Upper lobe of left lung (tissue), 6 donors: ENCODE measurements around the gene SCG3. TPM values are rescaled to one million over a fixed set of nuclear protein-coding genes. Genes with fewer than 3 reads are reported as not detected.
"Not testable (repeated sequence)": the region's sequence is repeated elsewhere in the genome, so short reads cannot be mapped to it uniquely, and the experiment has no call there.

Source experiments
- ATAC-seq, 2 donors: fragments of 200-7000 bp; cut with Tn5 transposase; one replicate each; pipeline ENCODE4 v1.9.1; 2022; ENCODE audit warnings: mild to moderate bottlenecking in 2 of 2, moderate library complexity in 2 of 2; ENCODE audit not compliant: low FRiP score in 2 of 2
- DNase-seq, 2 donors: peaks; one replicate each; pipeline ENCODE4 v3.0.0-alpha.2; 2019 to 2020
- H3K27ac ChIP-seq, 4 donors: fragments of 200-600 bp; sonication (generic); one replicate each; pipeline ENCODE4 v1.5.1; 2016 to 2019
- H3K27me3 ChIP-seq, 4 donors: fragments of 200-600 bp; sonication (generic); one replicate each; pipeline ENCODE4 v1.5.1; 2017 to 2019
- H3K36me3 ChIP-seq, 4 donors: fragments of 200-600 bp; sonication (generic); one replicate each; pipeline ENCODE4 v1.5.1; 2016 to 2019
- H3K4me1 ChIP-seq, 4 donors: fragments of 200-600 bp; sonication (generic); one replicate each; pipeline ENCODE4 v1.5.1; 2018 to 2019
- H3K4me3 ChIP-seq, 4 donors: fragments of 200-600 bp; sonication (generic); one replicate each; pipeline ENCODE4 v1.5.1; 2017 to 2019; ENCODE audit warnings: mild to moderate bottlenecking in 2 of 4, moderate library complexity in 1 of 4
- H3K9me3 ChIP-seq, 4 donors: fragments of 200-600 bp; sonication (generic); one replicate each; pipeline ENCODE4 v1.5.1; 2018 to 2019
- CTCF ChIP-seq, 6 experiments: fragments of 450-650 bp in 4 of 6; fragments of 200-600 bp in 2 of 6; sonication (generic) in 2 of 6; IDR thresholded peaks; one replicate each; pipeline ENCODE4 v1.5.1; 2016 to 2019; ENCODE audit warnings: antibody characterized with exemption in 6 of 6
- EP300 ChIP-seq, 4 donors: sonication (generic); formaldehyde crosslinking; IDR thresholded peaks; one replicate each; pipeline ENCODE4 v1.5.1; 2017; ENCODE audit warnings: antibody characterized with exemption in 4 of 4, control low read depth in 2 of 4
- POLR2A ChIP-seq, 4 donors: fragments of 450-650 bp; IDR thresholded peaks; one replicate each; pipeline ENCODE4 v1.5.1; 2016 to 2017; ENCODE audit warnings: antibody characterized with exemption in 4 of 4, mild to moderate bottlenecking in 2 of 4
- POLR2AphosphoS5 ChIP-seq, 2 donors: sonication (generic); formaldehyde crosslinking; IDR thresholded peaks; one replicate each; pipeline ENCODE4 v1.5.1; 2017; ENCODE audit warnings: antibody characterized with exemption in 2 of 2
- WGBS, 2 donors: methylation state at CpG; one replicate each; pipeline ENCODE4 v1.1.5; 2017 to 2018; 5-methylcytosine and 5-hydroxymethylcytosine counted together
- total RNA-seq, 6 donors: library from RNA; depleted of rRNA in 4 of 6; stranded (reverse); fragments of >200 nt in 4 of 6; gene quantifications; one replicate each; pipeline versions ENCODE4 v1.1.0 to v1.2.1, GENCODE V29; 2016 to 2021
- donor health status: DM: no; HTN: no; CAD: no; lungs with moderate emphysema.
- donor health status: DM: no; HTN: yes; CAD: no; lungs with severe emphysema.

The SCG3 gene
- total RNA-seq, 6 donors from 2014 or later = 0.14 to 0.40 (median 0.27) TPM; not detected in 2

- Histone ChIP-seq H3K27me3 (peaks cover 0 to 1% (median 0%) of the 10 kb centered on the region in 4 donors), H3K4me1 (peaks cover 0 to 6% (median 3%) of the 10 kb centered on the region in 4 donors), H3K27ac (no peak overlapping the region), H3K36me3 (no peaks in the 10 kb centered on the region), H3K4me3 (no peak overlapping the region), H3K9me3 (no peaks in the 10 kb centered on the region)
- ATAC-seq (peak in 1 of 2 donors; percentile 82), DNase-seq (peak in 1 of 2 donors; percentile 65)
- 55% methylated on average over 3 of the region's 3 CpGs for WGBS, 2 donors
- TF ChIP-seq POLR2AphosphoS5 (IDR thresholded peaks at IDR 0.05) = peak in 1 of 2 donors; percentile 22
- no peak for TF ChIP-seq CTCF (IDR thresholded peaks at IDR 0.05)
These were observed 34.2 kb upstream of the SCG3 start for GRCh38 chr15:51647128-51647562.

GRCh38 chr15:51648101-51648500 lies 33.2 kb upstream of the SCG3 start:
- not testable (repeated sequence) for H3K9me3 ChIP-seq, H3K36me3 ChIP-seq, H3K27me3 ChIP-seq, H3K27ac ChIP-seq, H3K4me1 ChIP-seq, DNase-seq, ATAC-seq, H3K4me3 ChIP-seq
- 44 to 59% methylated on average over 1 of the region's 1 CpG for WGBS, 2 donors

- H3K9me3 ChIP-seq, H3K27me3 ChIP-seq, H3K27ac ChIP-seq, H3K4me1 ChIP-seq, DNase-seq, ATAC-seq, H3K4me3 ChIP-seq, H3K36me3 ChIP-seq: not testable (repeated sequence)
- WGBS, 2 donors = 70 to 86% methylated on average over 4 of the region's 4 CpGs
These were observed 32.7 kb upstream of the SCG3 start for GRCh38 chr15:51648643-51649042.

- TF ChIP-seq POLR2AphosphoS5 (IDR thresholded peaks at IDR 0.05) (no peak), EP300 (IDR thresholded peaks at IDR 0.05) (no peak), POLR2A (IDR thresholded peaks at IDR 0.05) (no peak), CTCF (IDR thresholded peaks at IDR 0.05) (peak; percentile 58 to 87 (median 74))
- ATAC-seq = peak in 1 of 2 donors; percentile 85
- H3K4me1 ChIP-seq = peaks cover 0 to 6% (median 0%) of the 10 kb centered on the region in 4 donors
- DNase-seq = no peak
- no peaks in the 10 kb centered on the region for H3K9me3 ChIP-seq
- H3K27ac ChIP-seq = no peak overlapping the region
- H3K27me3 ChIP-seq = peaks cover 0 to 1% (median 0%) of the 10 kb centered on the region in 4 donors
- no peak overlapping the region for H3K4me3 ChIP-seq
- no peaks in the 10 kb centered on the region for H3K36me3 ChIP-seq
- WGBS, 2 donors = 40 to 44% methylated on average over 4 of the region's 4 CpGs
These were observed 31.4 kb upstream of the SCG3 start for GRCh38 chr15:51649659-51650521.

GRCh38 chr15:51652084-51652668 lies 29.1 kb upstream of the SCG3 start:
- DNase-seq = no peak
- H3K36me3 ChIP-seq = no peaks in the 10 kb centered on the region
- H3K27me3 ChIP-seq = peaks cover 0 to 1% (median 0%) of the 10 kb centered on the region in 4 donors
- TF ChIP-seq EP300 (IDR thresholded peaks at IDR 0.05) = no peak
- TF ChIP-seq POLR2AphosphoS5 (IDR thresholded peaks at IDR 0.05) = no peak
- TF ChIP-seq POLR2A (IDR thresholded peaks at IDR 0.05) = no peak
- TF ChIP-seq CTCF (IDR thresholded peaks at IDR 0.05) = no peak
- no peaks in the 10 kb centered on the region for H3K9me3 ChIP-seq
- peaks cover 0 to 1% (median 0%) of the 10 kb centered on the region in 4 donors for H3K4me1 ChIP-seq
- ATAC-seq = no peak
- H3K27ac ChIP-seq = no peak overlapping the region
- WGBS, 2 donors = 79 to 88% methylated on average over 5 of the region's 5 CpGs
- no peak overlapping the region for H3K4me3 ChIP-seq

- not testable (repeated sequence) for H3K36me3 ChIP-seq, H3K27ac ChIP-seq, H3K9me3 ChIP-seq, H3K4me3 ChIP-seq, H3K4me1 ChIP-seq, H3K27me3 ChIP-seq, ATAC-seq
- 94 to 96% methylated on average over 22 to 24 of the region's 24 CpGs for WGBS, 2 donors
- peak in 1 of 2 donors; percentile 61 for DNase-seq
These were observed 25.8 kb upstream of the SCG3 start for GRCh38 chr15:51655401-51656057.
